Lung (tissue), 12 donors: ENCODE results near the gene CTU2. TPM values are rescaled to one million over a fixed set of nuclear protein-coding genes. Genes with fewer than 3 reads are reported as not detected.

Experiments
- ATAC-seq: fragments of 200-7000 bp; cut with Tn5 transposase; one replicate; pipeline ENCODE4 v1.9.1; 2020; ENCODE audit warnings: moderate number of reproducible peaks; ENCODE audit not compliant: insufficient read depth, low FRiP score
- DNase-seq, 3 donors: peaks; one replicate each; pipeline ENCODE4 v3.0.0-alpha.2; 2013 to 2017
- H3K27ac ChIP-seq, 2 donors: one replicate each; pipeline ENCODE4 v1.5.1; 2013; ENCODE audit warnings: mild to moderate bottlenecking in 2 of 2, moderate library complexity in 2 of 2, control low read depth in 1 of 2, inconsistent platforms in 1 of 2, low read depth in 1 of 2, low read length in 1 of 2
- H3K27me3 ChIP-seq, 3 donors: one replicate each; pipeline ENCODE4 v1.5.1; 2013; ENCODE audit warnings: low read length in 2 of 3; ENCODE audit not compliant: control insufficient read depth in 3 of 3, insufficient read depth in 3 of 3
- H3K36me3 ChIP-seq, 4 donors: one replicate each; pipeline ENCODE4 v1.5.1; 2013; ENCODE audit warnings: low read length in 4 of 4, mild to moderate bottlenecking in 1 of 4, moderate library complexity in 1 of 4; ENCODE audit not compliant: control insufficient read depth in 4 of 4, insufficient read depth in 4 of 4
- H3K4me1 ChIP-seq, 5 donors: one replicate each; pipeline ENCODE4 v1.5.1; 2013; ENCODE audit warnings: low read length in 5 of 5, mild to moderate bottlenecking in 2 of 5, moderate library complexity in 1 of 5; ENCODE audit not compliant: control insufficient read depth in 5 of 5, insufficient read depth in 5 of 5
- H3K4me3 ChIP-seq: one replicate; pipeline ENCODE4 v1.5.1; 2013; ENCODE audit warnings: mild to moderate bottlenecking, control low read depth, moderate library complexity
- H3K9ac ChIP-seq, 2 donors: one replicate each; pipeline ENCODE4 v1.5.1; 2013; ENCODE audit warnings: low read length in 2 of 2, control low read depth in 1 of 2; ENCODE audit not compliant: insufficient read depth in 1 of 2
- H3K9me3 ChIP-seq, 4 donors: one replicate each; pipeline ENCODE4 v1.5.1; 2013; ENCODE audit warnings: low read length in 3 of 4, mild to moderate bottlenecking in 1 of 4, moderate library complexity in 1 of 4; ENCODE audit not compliant: control insufficient read depth in 4 of 4, insufficient read depth in 3 of 4
- WGBS, 2 donors: extraction: QIAGEN DNeasy Blood & Tissue Kit; methylation state at CpG; one replicate each; pipeline ENCODE4 v1.1.7; 2013; 5-methylcytosine and 5-hydroxymethylcytosine counted together
- polyA plus RNA-seq, 2 donors: library from polyadenylated mRNA; stranded (reverse); fragments of 200-250 nt; gene quantifications; one replicate each; pipeline ENCODE4 v1.2.1, GENCODE V29; 2013
- total RNA-seq, 2 donors: library from RNA; depleted of rRNA in 1 of 2; stranded (reverse); fragments of >200 nt in 1 of 2; gene quantifications; one replicate each; pipeline ENCODE4 v1.2.1, GENCODE V29; 2014 to 2021
- TF ChIP-seq, protein P1 (sequence below): IDR thresholded peaks from 2 replicates; pipeline ENCODE4 v1.5.1; 2012; ENCODE audit warnings: mild to moderate bottlenecking; ENCODE audit errors: control extremely low read depth, extremely low read depth
- donor health status: control.
- donor health status: control.
- donor health status: Bipolar disorder and iron deficiency.
- donor health status: healthy.
- donor health status: DM: yes; HTN: yes; CAD: no.

The CTU2 gene
- total and polyA plus RNA-seq, 4 donors: 5.7 to 23.4 (median 18.3) TPM

DNA sequence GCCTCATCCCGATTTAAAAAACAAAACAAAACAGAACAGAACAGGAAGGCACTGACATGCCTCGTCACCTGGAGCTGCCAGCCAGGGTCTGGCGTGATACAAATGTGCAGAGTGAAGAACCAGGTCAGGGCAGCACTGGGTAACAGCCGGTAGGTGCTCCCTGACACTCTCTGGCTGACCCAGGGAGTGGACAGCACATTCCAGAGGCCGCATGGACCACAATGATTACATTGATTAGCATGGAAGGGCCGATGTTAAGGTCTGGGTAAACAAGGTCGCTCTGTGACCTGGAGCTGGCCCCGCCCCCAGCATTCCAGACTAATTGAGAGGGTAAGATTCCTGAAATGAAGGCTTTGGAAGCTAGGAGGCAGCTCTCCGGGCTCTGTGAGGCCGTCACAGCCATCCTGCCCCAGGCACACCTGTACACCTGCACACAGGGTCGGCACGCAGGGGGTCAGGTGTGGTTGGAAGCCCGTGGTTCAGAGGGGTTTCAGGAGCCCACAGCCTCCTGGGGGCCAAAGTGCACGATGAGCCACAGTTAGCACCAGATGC, 57.3 kb downstream of the CTU2 start:
- WGBS, 2 donors: 58 to 80% methylated on average over 14 of the region's 14 CpGs
- no peaks in the 10 kb centered on the region for H3K9me3 ChIP-seq
- H3K27ac ChIP-seq: peak overlapping the region in 1 of 2 donors; percentile 62
- peaks cover 7 to 53% (median 28%) of the 10 kb centered on the region in 5 donors for H3K4me1 ChIP-seq
- no peak overlapping the region for H3K9ac ChIP-seq
- H3K4me3 ChIP-seq: no peak overlapping the region
- H3K36me3 ChIP-seq: peaks cover 0 to 10% (median 2%) of the 10 kb centered on the region in 4 donors
- ATAC-seq: no peak
- TF ChIP-seq, protein P1, sequence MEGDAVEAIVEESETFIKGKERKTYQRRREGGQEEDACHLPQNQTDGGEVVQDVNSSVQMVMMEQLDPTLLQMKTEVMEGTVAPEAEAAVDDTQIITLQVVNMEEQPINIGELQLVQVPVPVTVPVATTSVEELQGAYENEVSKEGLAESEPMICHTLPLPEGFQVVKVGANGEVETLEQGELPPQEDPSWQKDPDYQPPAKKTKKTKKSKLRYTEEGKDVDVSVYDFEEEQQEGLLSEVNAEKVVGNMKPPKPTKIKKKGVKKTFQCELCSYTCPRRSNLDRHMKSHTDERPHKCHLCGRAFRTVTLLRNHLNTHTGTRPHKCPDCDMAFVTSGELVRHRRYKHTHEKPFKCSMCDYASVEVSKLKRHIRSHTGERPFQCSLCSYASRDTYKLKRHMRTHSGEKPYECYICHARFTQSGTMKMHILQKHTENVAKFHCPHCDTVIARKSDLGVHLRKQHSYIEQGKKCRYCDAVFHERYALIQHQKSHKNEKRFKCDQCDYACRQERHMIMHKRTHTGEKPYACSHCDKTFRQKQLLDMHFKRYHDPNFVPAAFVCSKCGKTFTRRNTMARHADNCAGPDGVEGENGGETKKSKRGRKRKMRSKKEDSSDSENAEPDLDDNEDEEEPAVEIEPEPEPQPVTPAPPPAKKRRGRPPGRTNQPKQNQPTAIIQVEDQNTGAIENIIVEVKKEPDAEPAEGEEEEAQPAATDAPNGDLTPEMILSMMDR: no peak
- no peaks in the 10 kb centered on the region for H3K27me3 ChIP-seq
- DNase-seq: peak in 1 of 3 donors; percentile 65

DNA sequence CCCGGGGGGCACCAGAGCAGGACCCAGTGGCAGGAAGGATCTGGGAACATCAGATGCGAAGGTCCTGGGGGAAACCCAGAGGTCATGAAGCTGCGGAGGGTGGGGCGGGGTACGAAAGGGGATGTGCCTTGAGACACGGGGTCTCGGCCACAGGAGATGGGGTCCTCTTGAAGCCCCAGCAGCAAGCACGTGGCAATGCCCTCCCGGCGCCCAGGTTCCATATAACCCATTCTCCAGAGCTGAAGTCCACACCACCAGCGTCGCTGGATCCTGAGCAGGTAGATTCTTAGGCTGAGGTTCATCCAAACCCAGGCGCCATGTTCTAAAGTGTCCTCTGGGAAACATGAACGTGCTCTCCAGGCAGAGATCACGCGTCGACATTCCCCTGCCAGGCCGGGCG, 57.8 kb downstream of the CTU2 start:
- 89 to 93% methylated on average over 19 of the region's 19 CpGs for WGBS, 2 donors
- H3K27ac ChIP-seq: peak overlapping the region in 1 of 2 donors; percentile 50
- no peak for ATAC-seq

DNA sequence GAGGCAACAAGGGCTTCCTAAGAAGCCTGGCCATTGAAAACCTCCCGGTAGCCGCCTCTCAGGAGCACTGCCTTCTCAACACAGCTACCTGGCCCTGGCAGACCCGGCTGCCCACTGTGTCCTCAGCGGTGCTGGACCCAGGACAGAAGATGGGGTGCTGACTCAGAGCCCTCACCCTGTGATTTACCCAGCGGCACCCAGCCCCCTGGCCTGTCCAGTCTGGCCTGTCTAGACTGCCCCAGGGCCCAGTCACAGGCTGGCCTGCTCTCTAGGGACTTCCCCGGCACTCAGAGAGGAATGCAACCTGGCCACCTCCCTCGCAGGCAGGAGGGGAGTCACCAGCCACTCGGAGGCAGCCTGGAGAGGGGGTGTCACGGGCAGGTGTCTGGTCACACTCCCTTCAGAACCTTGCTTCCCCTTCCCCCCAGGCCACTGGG, 58.6 kb downstream of the CTU2 start:
- no peaks in the 10 kb centered on the region for H3K9me3 ChIP-seq
- H3K27me3 ChIP-seq: no peaks in the 10 kb centered on the region
- peak; percentile 53 to 74 (median 71) for DNase-seq
- TF ChIP-seq, protein P1: no peak
- peaks cover 7 to 58% (median 34%) of the 10 kb centered on the region in 5 donors for H3K4me1 ChIP-seq
- peak; percentile 62 for ATAC-seq
- 69 to 91% methylated on average over 9 of the region's 9 CpGs for WGBS, 2 donors
- H3K36me3 ChIP-seq: peaks cover 0 to 8% (median 0%) of the 10 kb centered on the region in 4 donors
- no peak overlapping the region for H3K4me3 ChIP-seq
- H3K27ac ChIP-seq: peak overlapping the region in 1 of 2 donors; percentile 73
- no peak overlapping the region for H3K9ac ChIP-seq

More for the DNA sequence above, 57.8 kb downstream of the CTU2 start:
- TF ChIP-seq, protein P1: no peak
- H3K36me3 ChIP-seq: peaks cover 0 to 8% (median 0%) of the 10 kb centered on the region in 4 donors
- no peak overlapping the region for H3K4me3 ChIP-seq
- H3K9ac ChIP-seq: no peak overlapping the region
- DNase-seq: no peak
- peaks cover 7 to 57% (median 33%) of the 10 kb centered on the region in 5 donors for H3K4me1 ChIP-seq
- no peaks in the 10 kb centered on the region for H3K9me3 ChIP-seq
- H3K27me3 ChIP-seq: no peaks in the 10 kb centered on the region

Other genes starting within 250 kb of the CTU2 start
- 10 to 100 TPM; 21.2 to 44.0 TPM for gene ZC3H18, start 136.1 kb upstream of the CTU2 start, total RNA-seq
- 10 to 100 TPM; 25.3 to 31.9 TPM for gene ZC3H18, start 136.1 kb upstream of the CTU2 start, polyA plus RNA-seq
- gene IL17C, start 67.9 kb upstream of the CTU2 start, total RNA-seq: not detected
- gene IL17C, start 67.9 kb upstream of the CTU2 start, polyA plus RNA-seq: 1 to 10 TPM in 1 of 2 donors, under 1 TPM in 1; 0.14 to 1.8 TPM
- 100 to 1,000 TPM; 113 to 404 TPM for gene CYBA, start 55.5 kb upstream of the CTU2 start, total RNA-seq
- gene CYBA, start 55.5 kb upstream of the CTU2 start, polyA plus RNA-seq: 100 to 1,000 TPM; 294 to 879 TPM
- 100 to 1,000 TPM in 1 of 2 donors, 10 to 100 TPM in 1; 39.1 to 123 TPM for gene MVD, start 43.4 kb upstream of the CTU2 start, total RNA-seq
- 100 to 1,000 TPM; 115 to 135 TPM for gene MVD, start 43.4 kb upstream of the CTU2 start, polyA plus RNA-seq
- 1 to 10 TPM; 1.1 to 2.6 TPM for gene SNAI3, start 20.0 kb upstream of the CTU2 start, total RNA-seq
- gene SNAI3, start 20.0 kb upstream of the CTU2 start, polyA plus RNA-seq: 1 to 10 TPM; 3.2 to 3.8 TPM
- gene RNF166, start 95 bp upstream of the CTU2 start, total RNA-seq: 10 to 100 TPM; 15.2 to 45.9 TPM
- gene RNF166, start 95 bp upstream of the CTU2 start, polyA plus RNA-seq: 10 to 100 TPM; 42.4 to 51.6 TPM
- gene PIEZO1, start 78.7 kb downstream of the CTU2 start, total RNA-seq: 100 to 1,000 TPM; 113 to 200 TPM
- 100 to 1,000 TPM; 180 to 207 TPM for gene PIEZO1, start 78.7 kb downstream of the CTU2 start, polyA plus RNA-seq
- 1 to 10 TPM; 3.0 to 5.8 TPM for gene CDT1, start 97.3 kb downstream of the CTU2 start, total RNA-seq
- 1 to 10 TPM; 2.0 to 3.6 TPM for gene CDT1, start 97.3 kb downstream of the CTU2 start, polyA plus RNA-seq
- gene APRT, start 105.4 kb downstream of the CTU2 start, total RNA-seq: 100 to 1,000 TPM in 1 of 2 donors, 10 to 100 TPM in 1; 44.2 to 196 TPM
- 100 to 1,000 TPM; 157 to 260 TPM for gene APRT, start 105.4 kb downstream of the CTU2 start, polyA plus RNA-seq
- gene GALNS, start 150.4 kb downstream of the CTU2 start, total RNA-seq: 10 to 100 TPM; 33.6 to 61.9 TPM
- 10 to 100 TPM; 21.4 to 26.9 TPM for gene GALNS, start 150.4 kb downstream of the CTU2 start, polyA plus RNA-seq
- gene TRAPPC2L, start 150.6 kb downstream of the CTU2 start, total RNA-seq: 10 to 100 TPM; 34.2 to 55.4 TPM
- gene TRAPPC2L, start 150.6 kb downstream of the CTU2 start, polyA plus RNA-seq: 100 to 1,000 TPM in 1 of 2 donors, 10 to 100 TPM in 1; 41.5 to 106 TPM
- gene PABPN1L, start 160.2 kb downstream of the CTU2 start, total RNA-seq: not detected
- gene PABPN1L, start 160.2 kb downstream of the CTU2 start, polyA plus RNA-seq: under 1 TPM; 0.03 to 0.22 TPM